ENCODE measurements around the gene PWWP2B. TPM values are rescaled to one million over a fixed set of nuclear protein-coding genes. Genes with fewer than 3 reads are reported as not detected.

Gene PWWP2B
- total and polyA plus RNA-seq, 2 experiments from 2014 or later = 2.3 to 12.8 TPM

GRCh38 chr10:132414402-132415016 is 17.5 kb downstream of the PWWP2B start (continued):
- TF ChIP-seq ZNF462 (CRISPR knock-in tag; IDR thresholded peaks at IDR 0.05) = no peak
- no peak for TF ChIP-seq ZNF114 (CRISPR knock-in tag; IDR thresholded peaks at IDR 0.05)
- no peak for TF ChIP-seq POLR2AphosphoS5 (IDR thresholded peaks at IDR 0.05; ENCODE audit: low read depth)
- TF ChIP-seq REST (IDR thresholded peaks at IDR 0.05; ENCODE audit: unreplicated experiment) = no peak
- no peak for TF ChIP-seq JUNB (IDR thresholded peaks at IDR 0.05; ENCODE audit: unreplicated experiment)
- TF ChIP-seq NANOG (IDR thresholded peaks at IDR 0.05; ENCODE audit: borderline replicate concordance) = no peak
